OCI-LY7 (cell line): Measurements from ENCODE around the gene TPRN.

ENCODE experiments used
- CTCF ChIP-seq: fragments of 200-600 bp; sonication (generic); conservative IDR thresholded peaks from 2 replicates; pipeline ENCODE4 v1.5.1; 2014; ENCODE audit warnings: mild to moderate bottlenecking, antibody characterized with exemption, low read length, moderate library complexity, mixed read lengths
- EZH2phosphoT487 ChIP-seq: fragments of 200-600 bp; sonication (generic); IDR thresholded peaks from 2 replicates; pipeline ENCODE4 v1.6.1; 2018; ENCODE audit warnings: low read depth, borderline replicate concordance, mild to moderate bottlenecking, mixed run types, antibody characterized with exemption, low read length, moderate library complexity, mixed read lengths

GRCh38 chr9:137148242-137148641, 52.3 kb downstream of the TPRN start:
- TF ChIP-seq CTCF (no peak), EZH2phosphoT487 (no peak)
